ENCODE results near the gene SCAMP4. TPM values are rescaled to one million over a fixed set of nuclear protein-coding genes. Genes with fewer than 3 reads are reported as not detected.

SCAMP4 gene
- total and polyA plus RNA-seq, 2 donors from 2014 or later: 49.5 to 90.1 TPM

GRCh38 chr19:1945899-1946298 lies 40.7 kb downstream of the SCAMP4 start:
- Histone ChIP-seq H3K4me3 (ENCODE audit: low read length in 3 of 3) (no peak overlapping the region), H3K27ac (ENCODE audit: low read depth in 2 of 2, low read length in 2 of 2) (no peak overlapping the region), H3K4me1 (ENCODE audit: control insufficient read depth in 2 of 3, insufficient read depth in 2 of 3, low read depth in 1 of 3, low read length in 3 of 3) (peaks cover 0 to 6% (median 0%) of the 10 kb centered on the region in 3 donors), H3K9ac (ENCODE audit: low read length in 3 of 3) (no peak overlapping the region), H3K36me3 (ENCODE audit: control insufficient read depth in 2 of 3, insufficient read depth in 3 of 3, low read length in 3 of 3) (no peaks in the 10 kb centered on the region), H3K27me3 (ENCODE audit: control insufficient read depth, insufficient read depth, low read length) (no peaks in the 10 kb centered on the region), H3K9me3 (ENCODE audit: control insufficient read depth in 2 of 3, insufficient read depth in 1 of 3, low read length in 3 of 3) (no peaks in the 10 kb centered on the region)
- intact Hi-C loops (cut with DNase I): no loop called here
- DNase-seq (peak; percentile 39 to 81 (median 56)), FAIRE-seq (no peak)
- TF ChIP-seq, protein P1, sequence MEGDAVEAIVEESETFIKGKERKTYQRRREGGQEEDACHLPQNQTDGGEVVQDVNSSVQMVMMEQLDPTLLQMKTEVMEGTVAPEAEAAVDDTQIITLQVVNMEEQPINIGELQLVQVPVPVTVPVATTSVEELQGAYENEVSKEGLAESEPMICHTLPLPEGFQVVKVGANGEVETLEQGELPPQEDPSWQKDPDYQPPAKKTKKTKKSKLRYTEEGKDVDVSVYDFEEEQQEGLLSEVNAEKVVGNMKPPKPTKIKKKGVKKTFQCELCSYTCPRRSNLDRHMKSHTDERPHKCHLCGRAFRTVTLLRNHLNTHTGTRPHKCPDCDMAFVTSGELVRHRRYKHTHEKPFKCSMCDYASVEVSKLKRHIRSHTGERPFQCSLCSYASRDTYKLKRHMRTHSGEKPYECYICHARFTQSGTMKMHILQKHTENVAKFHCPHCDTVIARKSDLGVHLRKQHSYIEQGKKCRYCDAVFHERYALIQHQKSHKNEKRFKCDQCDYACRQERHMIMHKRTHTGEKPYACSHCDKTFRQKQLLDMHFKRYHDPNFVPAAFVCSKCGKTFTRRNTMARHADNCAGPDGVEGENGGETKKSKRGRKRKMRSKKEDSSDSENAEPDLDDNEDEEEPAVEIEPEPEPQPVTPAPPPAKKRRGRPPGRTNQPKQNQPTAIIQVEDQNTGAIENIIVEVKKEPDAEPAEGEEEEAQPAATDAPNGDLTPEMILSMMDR (IDR thresholded peaks at IDR 0.05; ENCODE audit: borderline replicate concordance, extremely low read depth, insufficient read depth): peak; percentile 48

DNA sequence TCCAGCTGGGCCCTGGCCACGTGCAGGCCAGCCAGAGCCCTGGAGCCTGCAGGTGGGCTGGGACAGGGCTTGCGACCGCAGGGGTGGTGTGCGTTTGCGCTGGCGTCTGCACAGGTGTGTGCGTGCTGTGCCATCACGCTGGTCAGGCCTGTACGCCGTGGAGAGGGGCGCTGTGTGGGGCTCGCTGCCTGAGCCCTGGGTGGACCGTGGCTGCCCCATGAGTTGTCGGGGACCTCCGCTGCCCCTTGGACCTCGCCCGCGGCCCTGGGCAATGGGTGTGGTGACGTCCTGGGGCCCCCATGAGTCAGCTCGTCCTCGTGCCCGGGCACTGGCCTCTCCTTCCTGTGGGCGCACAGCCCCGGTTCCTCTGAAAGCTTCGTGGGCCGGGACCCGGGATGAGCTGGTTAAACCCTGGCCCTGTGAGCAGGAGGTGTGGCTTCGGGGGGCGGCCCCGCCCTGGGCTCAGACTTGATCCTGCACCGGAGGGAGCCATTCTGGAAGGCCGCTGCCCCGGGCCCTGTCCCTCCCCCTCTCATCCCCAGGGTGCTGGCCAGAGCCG lies 42.5 kb downstream of the SCAMP4 start:
- Histone ChIP-seq H3K36me3 (ENCODE audit: control insufficient read depth in 2 of 3, insufficient read depth in 3 of 3, low read length in 3 of 3) (no peaks in the 10 kb centered on the region), H3K27ac (ENCODE audit: low read depth in 2 of 2, low read length in 2 of 2) (no peak overlapping the region), H3K9ac (ENCODE audit: low read length in 3 of 3) (no peak overlapping the region), H3K4me3 (ENCODE audit: low read length in 3 of 3) (no peak overlapping the region), H3K27me3 (ENCODE audit: control insufficient read depth, insufficient read depth, low read length) (no peaks in the 10 kb centered on the region), H3K4me1 (ENCODE audit: control insufficient read depth in 2 of 3, insufficient read depth in 2 of 3, low read depth in 1 of 3, low read length in 3 of 3) (peaks cover 0 to 6% (median 0%) of the 10 kb centered on the region in 3 donors), H3K9me3 (ENCODE audit: control insufficient read depth in 2 of 3, insufficient read depth in 1 of 3, low read length in 3 of 3) (no peaks in the 10 kb centered on the region)
- FAIRE-seq (no peak), DNase-seq (peak in 1 of 5 donors; percentile 74)
- TF ChIP-seq, protein P1 (IDR thresholded peaks at IDR 0.05; ENCODE audit: borderline replicate concordance, extremely low read depth, insufficient read depth): no peak
- intact Hi-C loops (cut with DNase I): no loop called here

- TF ChIP-seq, protein P1 (IDR thresholded peaks at IDR 0.05; ENCODE audit: borderline replicate concordance, extremely low read depth, insufficient read depth): no peak
- no peak overlapping the region for H3K9ac ChIP-seq (ENCODE audit: low read length in 3 of 3)
- FAIRE-seq (no peak), DNase-seq (peak in 1 of 5 donors; percentile 65)
- no peak overlapping the region for H3K27ac ChIP-seq (ENCODE audit: low read depth in 2 of 2, low read length in 2 of 2)
- H3K9me3 ChIP-seq (ENCODE audit: control insufficient read depth in 2 of 3, insufficient read depth in 1 of 3, low read length in 3 of 3): no peaks in the 10 kb centered on the region
- H3K27me3 ChIP-seq (ENCODE audit: control insufficient read depth, insufficient read depth, low read length): no peaks in the 10 kb centered on the region
- intact Hi-C loops (cut with DNase I): no loop called here
- H3K4me3 ChIP-seq (ENCODE audit: low read length in 3 of 3): no peak overlapping the region
- H3K36me3 ChIP-seq (ENCODE audit: control insufficient read depth in 2 of 3, insufficient read depth in 3 of 3, low read length in 3 of 3): no peaks in the 10 kb centered on the region
- no peaks in the 10 kb centered on the region for H3K4me1 ChIP-seq (ENCODE audit: control insufficient read depth in 2 of 3, insufficient read depth in 2 of 3, low read depth in 1 of 3, low read length in 3 of 3)
Observed at GRCh38 chr19:1949304-1950101, 44.3 kb downstream of the SCAMP4 start.

Data from kidney (tissue), 14 donors.